ENCODE data around the gene ESM1.
A peak's percentile ranks its signal among the peaks of the same experiment; 100 is the strongest.

ESM1 gene

DNA sequence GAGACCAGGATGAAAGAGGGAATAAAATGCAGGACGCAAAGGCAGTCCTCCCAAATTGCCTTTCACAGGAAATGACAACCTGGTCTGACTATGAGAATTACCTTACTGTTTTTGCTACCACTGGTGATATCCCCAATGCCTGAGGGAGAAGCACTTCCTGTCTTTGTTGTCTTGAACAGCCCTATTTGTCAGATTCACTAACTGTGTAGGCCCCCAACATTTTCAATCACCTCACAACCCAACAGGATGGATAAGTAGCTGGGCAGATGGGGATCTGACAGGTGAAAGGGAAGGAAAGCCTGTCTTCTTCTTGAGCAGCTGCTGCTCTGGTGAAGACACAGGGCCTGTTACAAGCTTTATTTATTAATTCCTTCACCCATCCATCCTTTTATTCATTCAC, 9.7 kb downstream of the ESM1 start:
- no peak for DNase-seq

DNA sequence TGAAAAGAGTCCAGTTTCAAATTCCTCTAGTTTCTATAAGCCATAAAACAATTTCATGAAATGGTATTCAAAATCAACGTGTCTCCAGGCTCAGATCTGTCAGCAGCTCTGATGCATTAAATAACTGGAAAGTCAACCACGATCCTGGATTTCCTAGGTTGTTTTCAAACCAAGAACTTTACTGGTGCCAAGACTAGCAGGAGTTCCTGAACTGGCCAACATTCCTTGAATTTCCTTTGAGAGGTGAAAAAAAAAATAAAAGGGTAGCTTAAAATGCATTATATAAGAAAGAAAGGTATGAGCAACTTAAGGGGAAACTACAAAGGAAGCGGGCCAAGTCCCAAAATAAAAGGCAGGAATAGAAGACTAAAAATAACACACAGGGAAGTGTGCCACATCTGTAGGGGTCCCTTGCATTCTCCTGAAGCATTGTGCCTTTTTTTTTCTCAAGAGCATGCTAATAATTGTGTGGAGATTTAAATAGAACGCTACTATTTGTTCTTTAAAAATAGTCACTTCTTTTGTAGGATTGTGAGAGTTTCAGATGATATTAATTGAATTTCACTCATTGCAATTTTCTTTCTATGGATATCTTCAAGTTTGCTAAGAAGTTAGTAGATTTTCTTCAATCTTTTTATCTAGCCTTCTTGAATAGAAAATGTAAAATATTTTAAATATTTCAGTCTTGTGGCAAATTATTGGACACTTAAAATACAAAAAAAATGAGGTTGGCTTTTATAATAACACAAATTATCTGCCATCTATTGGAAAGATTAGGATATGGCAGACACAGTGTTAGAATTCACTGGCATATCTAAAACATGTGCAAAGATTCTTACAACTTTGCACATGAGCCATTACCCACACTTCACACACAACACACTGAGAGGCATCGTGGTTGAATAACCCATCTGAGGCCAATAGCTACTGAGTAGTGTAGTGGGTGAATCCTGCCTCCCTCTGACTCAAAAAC, 15.3 kb downstream of the ESM1 start:
- DNase-seq, result no peak

DNA sequence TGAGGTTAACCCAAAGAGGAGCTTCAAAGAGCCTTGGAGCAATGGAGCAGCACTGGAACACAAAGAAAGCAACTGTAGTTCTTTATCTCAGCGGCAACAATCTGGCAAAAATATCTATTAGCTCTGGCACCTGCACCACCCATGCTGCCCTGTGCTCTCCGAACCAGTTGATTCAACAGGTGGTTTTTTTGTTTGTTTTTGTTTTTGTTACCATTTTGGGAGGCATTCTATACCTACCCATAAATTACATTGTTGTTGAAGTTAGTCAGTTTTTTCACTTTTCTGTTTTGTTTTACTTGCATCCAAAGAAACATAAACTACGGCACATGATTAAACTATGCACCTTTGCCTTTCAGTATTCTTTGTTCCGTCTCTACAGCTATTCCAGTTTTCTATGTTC, 16.2 kb downstream of the ESM1 start:
- no peak for DNase-seq

DNA sequence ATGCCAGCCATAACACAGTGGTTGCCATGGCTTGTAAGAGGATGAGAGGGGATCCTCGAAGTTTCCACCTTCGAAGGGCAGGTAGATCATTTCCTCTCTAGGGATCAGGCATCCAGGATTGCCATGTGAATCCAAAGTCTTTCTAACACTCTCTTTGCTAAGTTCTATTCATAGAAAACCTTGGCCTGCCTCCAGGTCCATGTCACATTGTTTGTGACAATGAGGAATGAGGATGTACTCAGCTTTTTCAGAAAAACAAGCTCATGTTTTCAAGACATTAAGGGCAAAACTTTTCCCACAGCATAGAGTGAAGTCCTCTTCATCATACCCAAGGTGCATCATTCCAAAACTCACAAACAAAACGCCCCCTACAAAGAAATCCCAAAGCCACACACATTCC, 19.6 kb downstream of the ESM1 start:
- DNase-seq, result no peak

DNA sequence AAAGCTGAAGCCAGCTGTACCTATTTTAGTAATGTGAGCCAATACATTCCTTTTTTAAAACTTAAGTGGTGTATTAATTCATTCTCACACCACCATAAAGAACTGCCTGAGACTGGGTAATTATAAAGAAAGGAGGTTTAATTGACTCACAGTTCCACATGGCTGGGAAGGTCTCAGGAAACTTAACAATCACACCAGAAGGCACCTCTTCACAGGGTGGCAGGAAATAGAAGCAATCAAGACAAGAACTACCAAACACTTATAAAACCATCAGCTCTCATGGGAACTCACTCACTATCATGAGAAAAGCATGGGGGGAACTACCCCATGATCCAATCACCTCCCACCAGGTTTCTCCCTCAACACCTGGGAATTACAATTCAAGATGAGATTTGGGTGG, 21.0 kb downstream of the ESM1 start:
- DNase-seq, result peak; percentile 12

DNA sequence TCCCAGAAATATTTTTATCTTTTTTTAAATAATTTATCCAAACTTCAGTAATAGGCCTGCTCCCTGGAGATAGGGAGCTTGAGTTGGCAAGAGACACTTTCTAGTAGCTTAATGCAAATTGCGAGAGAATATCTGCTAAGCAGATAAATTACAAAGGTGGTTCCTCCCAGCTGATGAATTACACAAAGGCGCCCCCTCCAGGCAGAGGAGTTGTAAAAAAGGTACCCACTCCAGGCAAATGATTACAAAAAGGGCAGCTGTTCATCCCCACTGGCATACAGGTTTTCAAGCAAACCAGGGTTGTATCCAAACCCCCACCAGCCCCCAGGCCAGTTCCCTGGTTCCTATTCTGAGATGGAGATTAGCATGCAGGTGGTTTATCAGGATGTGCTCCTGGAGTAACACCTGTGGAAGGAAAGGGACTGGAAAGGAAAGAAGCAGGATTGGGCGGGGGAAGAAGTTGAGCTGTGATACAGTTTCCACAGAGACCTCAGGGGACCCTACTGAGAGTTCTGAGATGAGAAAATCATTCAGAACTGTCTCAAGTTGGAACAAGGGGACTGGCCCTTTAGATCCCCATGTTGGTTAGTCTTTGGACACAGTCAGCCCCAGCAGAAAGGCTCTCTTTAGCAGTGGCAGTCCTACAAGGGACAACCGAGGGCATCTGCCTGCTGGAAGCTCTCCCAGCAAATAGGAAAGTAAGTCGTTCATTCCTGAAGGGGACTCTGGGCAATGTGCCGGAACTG, 25.5 kb downstream of the ESM1 start:
- no peak for DNase-seq

DNA sequence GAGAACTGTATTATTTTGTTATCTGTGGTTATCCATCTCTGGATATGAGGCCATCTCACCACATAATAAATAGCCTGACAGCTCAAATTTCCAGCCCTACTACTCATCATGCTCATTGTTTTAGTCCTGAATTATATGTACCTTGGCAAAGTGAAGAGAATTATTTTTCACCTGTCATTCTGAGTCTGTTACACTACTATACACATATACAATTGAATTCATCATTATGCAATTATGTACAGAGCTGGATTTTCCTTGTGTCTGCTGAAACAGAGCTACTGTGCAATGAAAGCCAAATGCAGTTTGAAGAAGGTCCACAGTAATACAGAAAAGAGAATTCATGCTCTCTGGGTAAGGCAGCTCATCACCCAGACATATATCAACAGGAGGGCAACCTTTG, 28.5 kb downstream of the ESM1 start:
- DNase-seq, result no peak

DNA sequence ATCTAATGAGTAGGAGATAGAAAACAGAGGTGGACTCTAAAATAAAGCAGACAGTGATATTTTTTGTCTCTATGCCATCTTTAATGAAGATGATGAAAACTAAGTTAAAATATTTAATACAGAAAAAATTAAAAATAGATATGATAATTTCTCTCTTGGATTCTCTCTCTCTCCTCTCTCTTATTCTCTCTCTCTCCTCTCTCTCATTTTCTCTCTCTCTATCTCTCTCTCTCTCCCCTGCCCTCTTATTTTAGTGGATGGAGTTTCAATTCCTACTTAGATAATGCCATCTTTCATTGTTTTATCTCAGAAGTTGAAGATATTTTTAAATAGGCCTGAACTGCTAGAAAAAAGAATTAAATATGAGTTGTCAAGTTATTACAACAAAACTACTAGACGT, 38.2 kb downstream of the ESM1 start:
- DNase-seq, result no peak

DNA sequence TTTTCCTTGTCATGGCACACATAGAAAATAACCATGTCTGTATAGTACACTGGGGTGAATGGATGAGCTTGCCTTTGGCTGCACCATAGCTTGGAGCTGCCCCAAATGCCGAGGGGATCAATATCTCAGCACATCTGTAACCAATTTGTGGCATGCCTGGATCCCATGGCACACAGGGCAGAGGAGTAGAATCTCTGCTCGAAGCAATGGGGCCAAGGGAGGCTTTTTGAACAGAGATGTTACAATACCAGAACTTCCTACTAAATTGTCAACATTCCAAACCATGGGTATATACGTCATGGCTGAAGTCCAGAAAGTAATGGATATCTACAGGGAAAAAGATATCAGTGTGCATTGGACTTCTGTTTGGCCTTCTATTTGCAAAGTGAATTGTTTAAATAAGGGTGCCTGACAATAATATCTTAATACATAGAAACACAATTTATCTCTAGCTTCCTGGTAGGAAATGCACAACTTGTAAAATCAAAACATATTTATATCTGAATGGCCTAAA, 39.0 kb downstream of the ESM1 start:
- no peak for DNase-seq

DNA sequence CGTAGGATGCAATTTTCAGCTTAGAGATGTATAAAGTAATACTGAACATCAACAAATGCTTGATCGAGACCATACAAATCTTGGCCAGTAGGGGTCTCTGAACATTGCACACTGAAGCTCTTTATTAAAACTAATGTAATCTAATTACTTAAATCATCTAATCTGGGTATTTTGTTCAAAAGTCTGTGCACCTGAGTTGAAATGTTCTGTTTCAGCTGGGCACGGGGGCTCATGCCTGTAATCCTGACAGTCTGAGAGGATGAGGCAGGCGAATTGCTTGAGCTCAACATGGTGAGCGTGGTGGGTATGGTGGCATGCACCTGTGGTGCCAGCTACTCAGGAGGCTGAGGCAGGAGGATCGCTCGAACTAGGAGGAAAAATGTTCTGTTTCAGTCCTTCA, 41.0 kb downstream of the ESM1 start:
- DNase-seq, result no peak

DNA sequence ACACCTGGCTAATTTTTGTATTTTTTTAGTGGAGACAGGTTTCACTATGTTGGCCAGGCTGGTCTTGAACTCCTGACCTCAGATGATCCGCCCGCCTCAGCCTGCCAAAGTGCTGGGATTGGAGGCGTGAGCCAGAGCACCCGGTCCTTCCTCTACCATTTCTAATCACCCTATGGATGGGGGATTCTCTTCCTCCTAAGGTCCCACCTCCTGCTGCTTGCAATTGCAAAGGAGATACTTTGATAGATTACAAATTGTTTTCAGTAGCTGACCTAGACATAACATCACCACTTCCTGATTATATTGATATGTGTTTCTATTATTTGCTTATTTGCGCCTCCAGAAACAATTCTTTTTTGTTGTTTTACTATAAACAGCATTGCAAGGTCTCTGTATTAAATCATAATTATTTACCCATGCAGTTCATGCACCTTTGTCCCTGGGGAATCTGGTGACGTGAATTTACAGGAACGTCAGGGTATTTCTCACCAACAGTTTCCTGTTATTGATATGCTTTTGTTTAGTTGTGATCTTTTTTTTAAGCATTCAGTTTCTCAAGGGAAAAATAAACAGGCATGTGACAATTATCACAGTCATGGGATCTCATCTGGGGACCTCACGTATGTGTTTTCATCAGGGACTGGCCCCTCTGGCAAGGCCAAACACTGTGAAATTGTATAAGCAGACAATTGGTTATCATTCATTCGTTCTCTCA, 43.2 kb downstream of the ESM1 start:
- DNase-seq, result no peak

DNA sequence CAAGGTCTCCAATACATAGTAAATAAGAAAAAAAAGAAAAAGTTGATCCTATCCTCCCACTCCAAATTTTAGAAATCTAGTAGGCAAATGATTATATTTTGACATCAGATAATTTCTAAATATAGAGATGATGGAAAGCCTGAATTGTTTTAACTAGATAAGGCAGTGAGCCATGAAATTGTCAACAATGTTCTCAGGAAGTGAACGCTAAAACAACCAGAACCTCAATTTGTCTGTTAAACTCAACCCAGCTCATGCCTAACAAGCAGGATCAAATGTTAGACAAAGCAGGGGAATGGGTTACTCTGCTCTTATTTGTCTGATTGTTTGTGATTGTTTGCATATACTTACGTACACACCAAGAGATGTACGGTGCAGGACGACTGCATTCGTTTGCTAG, 49.2 kb downstream of the ESM1 start:
- no peak for DNase-seq

DNA sequence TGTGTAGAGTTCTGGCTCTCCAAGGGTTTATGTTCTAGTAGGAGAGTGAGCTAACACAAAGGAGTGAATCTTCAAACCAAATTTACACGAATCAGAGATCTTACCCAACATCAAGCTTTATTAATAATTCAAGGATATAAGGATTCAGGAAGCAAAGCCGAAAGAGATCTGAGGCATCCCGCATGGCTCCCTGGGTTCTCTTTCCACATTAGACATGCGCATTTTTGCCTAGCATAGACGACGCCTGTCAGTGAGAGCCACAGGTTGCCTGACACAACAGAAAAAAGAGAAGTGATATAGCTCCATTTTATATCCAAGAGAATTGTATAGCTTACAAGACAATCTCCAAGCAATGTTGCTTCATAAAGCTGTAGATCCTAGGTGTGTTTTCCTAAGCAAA, 52.6 kb downstream of the ESM1 start:
- no peak for DNase-seq

DNA sequence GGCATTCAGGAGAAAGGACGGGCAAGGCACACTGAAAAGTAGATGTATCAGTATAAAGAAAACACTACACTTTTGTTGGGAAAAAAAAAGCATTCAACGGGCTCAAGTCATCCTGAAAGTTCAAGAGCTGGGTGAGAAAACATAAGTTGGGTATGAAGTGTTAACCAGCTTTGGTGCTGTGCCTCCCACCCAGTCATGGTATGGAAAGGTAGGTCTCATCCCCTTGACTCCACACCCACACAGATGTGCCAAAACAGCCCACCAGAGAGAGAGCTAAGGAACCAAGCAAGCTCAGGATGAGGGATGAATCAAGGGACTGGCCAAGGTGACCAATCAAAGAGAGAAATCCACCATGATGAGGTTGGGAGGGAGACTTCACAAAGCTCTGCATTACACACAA, 54.7 kb downstream of the ESM1 start:
- DNase-seq, result no peak
